ENCODE measurements around the gene ATP11B.
"Not testable (repeated sequence)": the region's sequence is repeated elsewhere in the genome, so short reads cannot be mapped to it uniquely, and the experiment has no call there.

ATP11B gene

GRCh38 chr3:182848906-182849305 lies 55.6 kb downstream of the ATP11B start:
- no peak for FAIRE-seq

- FAIRE-seq, result no peak
Measured at GRCh38 chr3:182855076-182855475, 61.8 kb downstream of the ATP11B start.

GRCh38 chr3:182861348-182861747 lies 68.0 kb downstream of the ATP11B start:
- FAIRE-seq, result no peak

- no peak for FAIRE-seq
Measured at GRCh38 chr3:182862159-182862860, 69.0 kb downstream of the ATP11B start.

- no peak for FAIRE-seq
Measured at GRCh38 chr3:182869059-182869458, 75.8 kb downstream of the ATP11B start.

- FAIRE-seq, result not testable (repeated sequence)
Measured at GRCh38 chr3:182870917-182871316, 77.6 kb downstream of the ATP11B start.

GRCh38 chr3:182879031-182879611 lies 85.8 kb downstream of the ATP11B start:
- FAIRE-seq, result no peak

GRCh38 chr3:182886497-182886896 lies 93.2 kb downstream of the ATP11B start:
- FAIRE-seq, result no peak

GRCh38 chr3:182889948-182890629 lies 96.8 kb downstream of the ATP11B start:
- FAIRE-seq, result no peak

- peak; percentile 75 for FAIRE-seq
Measured at GRCh38 chr3:182891364-182891763, 98.1 kb downstream of the ATP11B start.

- FAIRE-seq, result no peak
Measured at GRCh38 chr3:182892226-182892625, 98.9 kb downstream of the ATP11B start.

GRCh38 chr3:182895513-182896112 lies 102.3 kb downstream of the ATP11B start:
- FAIRE-seq, result no peak

GRCh38 chr3:182896553-182896952 lies 103.2 kb downstream of the ATP11B start:
- FAIRE-seq, result no peak

- FAIRE-seq, result no peak
Measured at GRCh38 chr3:182902236-182902635, 108.9 kb downstream of the ATP11B start.

GRCh38 chr3:182904164-182904563 lies 110.9 kb downstream of the ATP11B start:
- no peak for FAIRE-seq

GRCh38 chr3:182905623-182906022 lies 112.3 kb downstream of the ATP11B start:
- FAIRE-seq, result no peak

- no peak for FAIRE-seq
Measured at GRCh38 chr3:182906036-182906435, 112.7 kb downstream of the ATP11B start.

- FAIRE-seq, result no peak
Measured at GRCh38 chr3:182908471-182908870, 115.2 kb downstream of the ATP11B start.

- FAIRE-seq, result peak; percentile 89
Measured at GRCh38 chr3:182909318-182910040, 116.2 kb downstream of the ATP11B start.

- FAIRE-seq, result no peak
Measured at GRCh38 chr3:182910936-182911781, 117.9 kb downstream of the ATP11B start.

GRCh38 chr3:182911782-182912111 lies 118.4 kb downstream of the ATP11B start:
- FAIRE-seq, result no peak

- no peak for FAIRE-seq
Measured at GRCh38 chr3:182912474-182912873, 119.2 kb downstream of the ATP11B start.
